ENCODE measurements around the gene HTR7.

HTR7 gene

DNA sequence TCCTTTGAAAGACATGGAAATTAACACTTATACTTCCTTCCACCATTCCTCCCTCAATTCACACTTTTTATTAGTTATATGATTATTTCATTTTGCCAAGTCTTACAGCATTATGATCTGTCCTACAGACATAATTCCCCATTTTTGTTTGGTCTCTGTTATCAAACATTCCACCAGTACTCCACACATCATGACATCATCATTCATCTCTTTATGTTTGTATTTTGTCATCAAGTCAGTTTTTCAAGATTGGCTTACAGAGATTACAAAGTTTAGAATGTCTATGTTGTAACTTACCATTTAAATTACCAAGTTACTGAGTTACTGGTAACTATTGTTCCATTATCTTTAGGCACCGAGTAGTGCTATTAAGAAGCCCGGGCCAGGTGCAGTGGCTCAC is 150.2 kb downstream of the HTR7 start:
- TF ChIP-seq, protein P1, sequence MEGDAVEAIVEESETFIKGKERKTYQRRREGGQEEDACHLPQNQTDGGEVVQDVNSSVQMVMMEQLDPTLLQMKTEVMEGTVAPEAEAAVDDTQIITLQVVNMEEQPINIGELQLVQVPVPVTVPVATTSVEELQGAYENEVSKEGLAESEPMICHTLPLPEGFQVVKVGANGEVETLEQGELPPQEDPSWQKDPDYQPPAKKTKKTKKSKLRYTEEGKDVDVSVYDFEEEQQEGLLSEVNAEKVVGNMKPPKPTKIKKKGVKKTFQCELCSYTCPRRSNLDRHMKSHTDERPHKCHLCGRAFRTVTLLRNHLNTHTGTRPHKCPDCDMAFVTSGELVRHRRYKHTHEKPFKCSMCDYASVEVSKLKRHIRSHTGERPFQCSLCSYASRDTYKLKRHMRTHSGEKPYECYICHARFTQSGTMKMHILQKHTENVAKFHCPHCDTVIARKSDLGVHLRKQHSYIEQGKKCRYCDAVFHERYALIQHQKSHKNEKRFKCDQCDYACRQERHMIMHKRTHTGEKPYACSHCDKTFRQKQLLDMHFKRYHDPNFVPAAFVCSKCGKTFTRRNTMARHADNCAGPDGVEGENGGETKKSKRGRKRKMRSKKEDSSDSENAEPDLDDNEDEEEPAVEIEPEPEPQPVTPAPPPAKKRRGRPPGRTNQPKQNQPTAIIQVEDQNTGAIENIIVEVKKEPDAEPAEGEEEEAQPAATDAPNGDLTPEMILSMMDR (conservative IDR thresholded peaks at IDR 0.05), result no peak

DNA sequence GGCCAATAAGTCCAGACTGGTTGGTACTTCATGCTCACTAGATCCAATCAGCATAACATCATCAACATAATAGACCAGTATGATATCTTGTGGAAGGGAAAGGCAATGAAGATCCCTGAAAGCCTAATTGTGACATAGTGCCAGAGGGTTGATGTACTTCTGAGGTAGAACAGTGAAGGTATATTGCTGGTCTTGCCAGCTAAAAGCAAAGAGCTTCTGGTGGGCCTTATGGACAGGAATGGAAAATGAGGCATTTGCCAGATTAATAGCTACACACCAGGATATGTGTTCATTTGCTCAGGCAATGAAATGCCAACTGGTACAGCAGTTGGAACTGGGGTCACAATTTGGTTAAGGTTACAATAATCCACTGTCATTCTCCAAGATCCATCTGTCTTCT is 156.4 kb downstream of the HTR7 start:
- TF ChIP-seq, protein P1 (conservative IDR thresholded peaks at IDR 0.05), result no peak

More for the DNA sequence above, 150.2 kb downstream of the HTR7 start:
- no peak overlapping the region for H3K27ac ChIP-seq

DNA sequence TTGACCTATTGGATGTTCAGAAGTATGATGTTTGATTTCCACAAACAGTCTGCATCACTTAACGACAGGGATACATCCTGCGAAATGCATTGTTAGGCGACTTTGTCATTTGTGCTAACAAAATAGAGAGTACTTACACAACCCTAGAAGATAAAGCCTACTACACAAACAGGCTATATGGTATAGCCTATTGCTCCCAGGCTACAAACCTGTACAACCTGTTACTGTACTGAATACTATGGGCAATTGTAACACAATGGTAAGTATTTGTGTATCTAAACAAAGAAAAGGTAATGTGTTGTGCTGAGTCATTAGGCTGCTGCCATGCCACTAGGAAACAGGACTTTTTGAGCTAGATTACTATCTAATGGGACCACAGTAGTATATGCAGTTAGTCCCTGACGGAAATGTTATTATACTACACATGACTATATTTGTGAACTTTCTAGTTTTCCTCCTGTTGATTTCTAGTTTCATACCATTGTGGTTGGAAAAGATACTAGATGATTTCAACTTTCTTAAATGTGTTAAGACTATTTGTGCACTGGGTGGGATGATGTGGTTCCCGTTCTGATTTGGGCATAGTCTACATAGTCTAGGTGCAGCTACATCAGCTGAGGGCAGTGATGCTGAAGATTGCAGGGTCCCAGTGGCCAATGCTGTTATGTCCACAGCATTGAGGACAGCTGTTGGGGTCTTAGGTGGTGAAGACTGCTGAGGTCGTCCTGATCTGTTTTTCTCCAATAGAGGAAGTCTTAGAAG is 161.7 kb downstream of the HTR7 start:
- TF ChIP-seq, protein P1 (conservative IDR thresholded peaks at IDR 0.05), result no peak
- no peak overlapping the region for H3K27ac ChIP-seq

More for the DNA sequence above, 156.4 kb downstream of the HTR7 start:
- no peak overlapping the region for H3K27ac ChIP-seq

All from VCaP (cell line).